CD4-positive, alpha-beta T cell treated with Interleukin-1 beta for 1 hour (primary cell): ENCODE data around the gene CELF2.
A peak's percentile ranks its signal among the peaks of the same experiment; 100 is the strongest.

Experiments used
- DNase-seq, 2 donors: peaks; one replicate each; pipeline ENCODE4 v3.0.0-alpha.2; 2020 to 2022

CELF2 gene

DNA sequence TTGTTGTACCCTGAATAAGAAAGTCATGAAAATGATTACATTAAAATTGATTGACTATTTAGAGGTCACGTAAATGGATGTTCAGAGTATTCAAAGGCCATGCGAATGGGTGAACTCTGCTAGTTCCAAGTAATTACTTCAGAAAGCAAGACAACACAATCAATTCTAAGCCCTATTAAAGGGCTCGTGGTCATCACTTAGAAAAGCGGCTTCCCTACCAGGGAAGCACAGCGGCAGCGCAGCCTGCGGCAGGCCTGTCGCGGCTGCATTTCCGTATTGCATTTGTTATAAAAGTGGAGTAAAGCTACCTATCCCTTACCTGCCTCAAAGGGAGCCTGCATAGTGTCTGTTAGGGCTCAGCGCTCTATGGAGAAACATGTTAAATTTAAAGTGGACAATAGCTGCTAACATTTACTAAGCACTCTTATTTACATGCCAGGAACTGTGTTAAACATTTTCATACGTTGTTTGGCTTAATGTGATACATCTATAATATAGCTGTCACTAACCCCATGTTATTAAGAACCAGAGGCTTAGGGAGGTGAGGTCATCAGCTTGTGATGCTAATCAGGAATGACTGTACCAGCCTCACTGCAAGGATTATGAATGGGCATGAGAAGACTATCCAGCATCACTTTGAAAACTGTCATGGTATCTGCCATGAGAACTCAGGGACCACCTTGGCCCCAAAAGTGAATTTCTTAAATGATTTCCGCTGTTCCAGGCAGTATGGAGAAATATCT is 187.5 kb downstream of the CELF2 start:
- no peak for DNase-seq

DNA sequence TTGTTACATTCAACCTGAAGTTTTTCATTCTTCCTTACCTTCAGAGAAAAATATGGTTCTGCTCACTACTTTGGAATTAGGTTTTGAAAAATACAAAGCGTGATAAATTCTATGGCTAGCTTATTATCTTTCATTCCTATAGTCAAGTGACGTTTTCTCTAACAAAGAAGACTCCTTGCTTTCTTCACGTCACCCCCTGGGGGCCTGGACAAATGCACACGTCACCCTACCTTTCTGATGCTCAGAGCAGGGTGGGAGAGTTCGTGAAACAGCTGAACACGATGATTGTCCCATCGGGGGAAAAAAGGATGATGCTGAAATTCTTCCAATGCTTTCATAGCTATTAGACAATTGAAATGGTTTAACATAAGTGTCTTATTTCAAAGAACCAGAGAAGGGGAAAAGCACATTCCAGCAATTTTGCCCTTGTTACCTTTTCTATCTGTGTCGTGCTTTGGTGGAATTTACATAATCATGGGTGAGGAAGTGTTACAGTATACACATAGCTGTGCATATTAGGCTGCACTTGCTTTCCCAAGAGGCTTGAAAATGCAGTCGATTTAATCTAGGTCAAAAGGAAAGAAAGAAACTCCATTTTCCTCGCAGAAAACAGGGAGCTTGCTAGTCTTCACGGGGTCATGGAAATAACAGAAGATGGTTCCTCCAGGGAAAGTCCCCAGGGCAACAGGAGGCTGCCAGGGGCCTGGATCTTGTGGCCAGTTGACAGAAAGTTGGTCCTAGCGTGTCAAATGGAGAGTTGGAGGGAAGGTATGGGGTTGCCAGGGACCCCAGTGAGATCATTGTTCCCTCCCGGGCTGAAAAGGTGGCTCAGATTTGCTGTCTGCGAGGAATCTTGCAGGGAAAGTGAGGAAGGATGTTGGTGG is 189.2 kb downstream of the CELF2 start:
- no peak for DNase-seq

DNA sequence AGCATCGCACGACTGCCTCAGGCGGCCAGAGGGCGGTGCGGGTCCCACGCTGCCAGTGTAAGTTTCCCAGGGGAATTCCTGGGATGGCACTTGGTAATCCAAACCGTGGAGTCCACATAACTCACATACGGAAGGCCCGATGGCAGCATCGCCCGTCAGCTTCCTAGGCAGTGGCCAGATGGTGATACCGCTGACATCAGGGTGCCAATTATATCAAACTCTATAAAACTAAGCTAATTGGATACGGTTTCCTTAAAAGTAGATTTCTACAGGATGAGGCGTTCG is 189.8 kb downstream of the CELF2 start:
- no peak for DNase-seq

DNA sequence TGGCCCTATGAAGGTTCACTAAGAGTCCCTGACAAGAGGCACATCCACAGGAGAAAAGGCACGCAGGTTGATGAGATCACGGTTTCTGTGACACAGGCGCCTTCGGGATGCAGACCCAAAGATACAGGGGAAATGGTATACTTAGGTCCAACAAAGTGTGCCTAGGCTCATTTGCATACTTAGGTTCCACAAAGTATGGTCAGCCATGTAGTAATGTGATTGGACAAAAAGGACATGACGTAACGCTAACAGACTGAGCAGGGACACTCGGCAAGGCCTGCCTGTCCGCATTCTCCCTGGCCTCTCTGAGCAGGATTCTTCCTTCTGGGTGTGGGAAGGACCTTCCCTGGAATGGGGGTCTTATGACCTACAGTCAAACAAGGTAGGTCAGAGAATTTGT is 190.6 kb downstream of the CELF2 start:
- no peak for DNase-seq

DNA sequence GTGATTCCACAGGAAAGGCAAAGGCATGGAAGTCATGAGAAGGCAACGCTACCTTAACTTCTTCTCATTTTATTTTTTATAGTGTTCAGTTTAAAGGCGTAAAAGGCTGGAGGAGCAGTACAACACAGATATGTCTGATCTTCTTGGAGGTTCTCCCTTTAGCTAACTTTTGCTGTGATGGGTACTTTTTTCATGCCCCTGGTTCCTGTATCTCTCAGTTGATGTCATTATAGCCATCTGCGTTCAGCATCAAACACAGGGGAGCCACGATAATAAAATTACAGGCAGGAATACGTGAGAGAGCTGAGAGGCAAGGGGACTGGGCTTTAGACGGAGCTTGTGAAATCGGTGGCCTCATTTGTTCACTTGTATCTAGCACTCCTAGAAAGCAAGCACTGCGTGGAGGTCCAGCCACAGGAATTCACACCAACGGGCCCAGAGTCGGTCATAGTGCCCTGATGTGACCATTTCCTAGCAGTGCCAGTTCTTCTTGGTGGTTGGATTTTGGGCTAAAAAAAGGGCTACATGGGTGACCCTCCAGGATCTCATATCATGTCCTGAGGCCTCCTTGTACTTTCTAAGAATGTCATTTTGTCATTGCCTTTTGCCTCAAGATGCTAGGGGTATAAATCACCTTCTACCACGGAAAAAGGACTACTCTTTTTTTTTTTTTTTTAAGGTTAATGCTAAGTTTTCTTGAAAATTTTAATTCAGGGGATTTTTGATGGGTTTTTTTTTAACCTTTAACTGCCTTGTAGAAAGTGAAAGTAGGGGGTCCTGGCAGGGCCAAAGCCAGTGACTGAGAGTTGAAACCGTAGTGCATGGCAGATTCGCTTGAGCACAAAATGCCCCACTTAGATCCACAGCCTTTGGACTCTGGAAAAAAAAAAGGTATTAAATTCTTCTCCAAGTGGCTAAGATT is 191.5 kb downstream of the CELF2 start:
- peak in 1 of 2 donors; percentile 45 for DNase-seq

DNA sequence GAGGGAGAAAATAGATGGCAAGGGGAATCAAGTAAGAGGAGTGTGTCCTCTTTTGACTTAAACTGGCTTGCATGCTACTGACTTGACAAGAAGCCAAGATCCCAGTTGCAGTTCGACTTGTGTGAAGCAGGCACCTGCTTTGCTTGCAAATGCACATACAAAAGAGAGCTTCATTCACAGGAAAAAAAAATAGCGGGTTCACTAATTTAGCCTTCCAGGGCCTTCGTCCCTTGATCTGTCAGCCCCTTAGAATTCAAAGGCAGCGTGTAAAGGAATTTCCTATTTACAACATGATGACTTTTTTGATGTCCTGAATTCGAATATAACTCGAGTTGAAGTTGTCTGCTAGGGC is 192.1 kb downstream of the CELF2 start:
- DNase-seq: no peak

DNA sequence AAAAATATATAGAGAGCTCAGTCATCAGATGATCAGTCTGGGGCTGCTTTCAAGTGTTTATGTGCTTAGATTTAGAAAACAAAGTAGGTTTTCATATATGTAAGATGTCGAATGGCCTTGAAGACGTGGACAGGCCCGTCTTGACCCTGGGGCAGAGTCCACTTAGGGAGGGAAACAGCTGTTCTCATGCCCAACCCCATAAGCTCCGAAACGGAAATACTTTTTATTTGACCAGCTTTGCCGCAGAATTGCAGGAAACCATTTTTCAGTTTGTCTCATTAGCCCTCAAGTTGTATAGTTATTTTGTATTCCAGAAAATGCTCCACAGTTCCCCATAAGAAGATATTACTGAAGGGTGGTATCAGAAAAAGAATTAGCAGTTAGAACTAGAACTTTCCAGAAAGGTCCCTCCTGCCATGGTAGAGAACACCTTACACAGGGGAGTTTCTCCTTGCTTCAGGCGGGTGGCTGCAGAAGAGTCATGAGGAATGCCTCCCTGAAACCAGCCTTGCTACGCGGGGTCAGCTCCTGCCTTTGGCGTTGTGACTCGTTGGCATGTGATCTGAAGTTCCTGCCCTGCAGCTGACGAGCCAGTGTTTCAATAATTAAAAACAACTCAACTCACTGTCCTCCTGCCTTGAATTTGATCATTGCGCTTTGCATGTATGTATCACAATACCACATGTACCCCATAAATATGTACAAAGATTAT is 192.7 kb downstream of the CELF2 start:
- DNase-seq: no peak

DNA sequence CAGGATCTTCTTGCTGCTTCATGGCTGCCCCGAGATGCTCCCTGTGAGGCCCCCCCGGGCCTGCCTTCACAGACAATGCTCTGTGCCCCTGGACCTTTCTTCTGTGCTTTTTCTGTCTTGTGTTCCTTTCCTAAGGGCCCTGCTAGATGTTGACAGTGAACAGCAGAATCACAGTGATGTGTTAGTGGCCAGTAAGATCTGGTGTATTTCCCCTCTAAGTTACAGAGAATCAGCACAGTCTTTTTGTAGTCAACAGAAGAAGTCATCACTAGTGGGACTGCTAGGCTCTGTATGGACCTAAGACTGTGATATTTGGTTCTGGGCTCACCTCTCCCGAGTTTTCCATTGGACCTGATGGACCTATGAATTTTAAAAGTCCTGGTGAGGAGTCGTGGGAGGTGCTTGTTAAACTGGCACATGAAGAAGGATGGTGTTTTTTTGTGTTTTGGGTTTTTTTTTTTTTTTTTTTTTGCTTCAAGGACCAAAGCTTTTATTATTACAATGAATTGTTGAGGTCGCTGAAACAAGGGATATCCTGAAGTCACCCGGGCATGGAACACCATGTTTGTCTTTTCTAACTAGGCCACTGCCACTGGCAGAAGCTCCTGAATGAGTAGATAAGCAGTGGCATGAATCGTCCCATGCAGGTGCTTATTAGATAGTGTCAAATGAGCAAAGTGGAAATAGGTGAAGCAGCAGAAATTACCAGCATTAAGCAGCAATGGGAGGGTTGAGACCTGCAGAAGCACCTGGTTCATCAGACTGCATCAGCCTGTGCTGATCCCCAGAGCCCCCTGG is 194.8 kb downstream of the CELF2 start:
- no peak for DNase-seq

DNA sequence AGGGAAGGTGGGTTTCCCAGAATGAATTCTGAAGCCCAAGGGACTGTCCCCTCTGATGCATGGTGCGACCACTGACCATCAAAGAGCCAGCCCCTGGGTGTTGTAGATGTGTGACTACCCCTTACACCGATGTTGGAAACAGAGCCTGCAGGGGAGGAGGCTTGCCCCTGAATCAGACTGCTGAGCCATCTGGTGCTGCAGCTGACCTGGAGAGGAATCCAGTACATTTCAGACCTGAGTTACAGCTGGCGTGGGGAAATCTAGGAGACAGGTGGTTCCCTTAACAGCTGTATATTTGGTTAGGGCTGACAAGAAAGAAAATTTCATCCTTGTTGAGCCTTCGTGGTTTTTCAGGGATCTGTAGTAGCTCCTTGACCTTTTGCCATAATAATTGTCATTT is 195.5 kb downstream of the CELF2 start:
- no peak for DNase-seq

DNA sequence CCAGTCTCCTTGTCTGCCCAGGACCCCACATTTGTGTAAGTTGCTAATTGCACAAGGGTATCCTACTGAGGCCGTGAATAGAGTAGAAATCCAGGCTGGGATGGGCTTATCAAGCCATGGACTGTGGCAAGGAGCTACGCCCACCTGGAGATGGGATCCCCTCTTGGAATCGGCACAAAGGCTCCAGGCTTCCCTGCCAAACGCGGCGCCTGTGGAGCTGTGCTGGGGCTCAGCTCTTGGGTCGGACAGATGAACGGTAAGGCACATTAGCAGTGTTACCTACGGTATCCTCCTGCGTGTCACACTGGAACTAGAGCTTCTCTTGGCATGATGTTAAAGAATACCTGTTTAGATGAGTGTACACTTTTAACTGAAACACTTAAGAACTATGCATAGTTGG is 196.7 kb downstream of the CELF2 start:
- DNase-seq: no peak

DNA sequence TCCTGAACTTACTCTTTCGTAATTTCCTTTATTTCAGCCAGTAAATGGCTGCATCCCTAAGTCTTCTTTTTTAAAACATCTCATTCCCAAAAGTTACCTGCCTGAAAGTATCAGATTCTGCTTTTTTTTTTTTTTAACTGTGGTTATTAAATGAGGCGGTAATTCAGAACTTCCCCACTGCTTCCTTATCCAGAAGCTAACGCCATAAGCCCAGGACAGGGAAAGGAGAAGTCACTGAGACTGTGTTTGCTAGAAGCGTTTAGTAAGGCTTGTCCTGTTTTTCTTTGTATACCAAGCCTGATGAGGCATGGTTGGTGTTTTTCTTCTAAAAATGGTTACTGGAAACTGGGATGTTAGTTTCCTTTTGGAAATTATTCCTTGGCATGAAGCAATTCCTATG is 197.8 kb downstream of the CELF2 start:
- DNase-seq: no peak

DNA sequence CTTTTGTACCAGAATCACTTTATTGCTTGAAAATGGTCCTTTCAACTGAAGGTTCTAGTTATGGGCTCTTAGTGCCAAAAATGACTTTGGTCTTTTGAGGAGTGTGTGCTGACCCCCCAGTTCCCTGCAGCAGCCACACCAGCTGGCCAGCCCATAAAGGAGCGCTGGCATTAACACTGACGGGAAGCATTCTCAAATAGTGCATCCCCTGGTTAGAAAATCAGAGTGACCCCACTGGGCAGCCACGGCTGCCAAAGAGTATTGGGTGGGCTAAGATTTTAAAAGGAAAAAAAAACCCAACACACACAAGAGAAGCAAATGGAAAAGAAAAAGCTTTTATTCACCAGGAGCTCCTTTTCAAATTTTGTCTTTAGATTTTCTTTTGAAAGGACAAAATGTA is 199.8 kb downstream of the CELF2 start:
- no peak for DNase-seq

DNA sequence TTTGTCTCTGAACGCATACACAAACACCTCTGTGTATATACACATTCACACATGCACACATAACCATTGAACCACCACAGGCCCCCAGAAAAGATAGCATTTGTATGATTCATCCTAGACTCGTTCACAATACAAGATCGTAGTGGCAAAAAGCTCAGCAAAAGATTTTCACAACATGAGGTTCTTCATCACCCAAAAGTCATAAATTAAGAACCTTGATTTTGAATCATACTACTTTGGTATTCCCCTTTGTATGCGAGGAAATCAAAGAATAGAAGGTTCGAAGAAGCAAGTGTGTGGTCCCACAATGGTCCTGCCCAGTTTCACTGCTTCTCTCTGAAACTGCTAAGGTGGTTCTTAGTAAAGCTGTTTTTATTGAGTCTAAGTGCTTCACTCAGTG is 200.7 kb downstream of the CELF2 start:
- no peak for DNase-seq

DNA sequence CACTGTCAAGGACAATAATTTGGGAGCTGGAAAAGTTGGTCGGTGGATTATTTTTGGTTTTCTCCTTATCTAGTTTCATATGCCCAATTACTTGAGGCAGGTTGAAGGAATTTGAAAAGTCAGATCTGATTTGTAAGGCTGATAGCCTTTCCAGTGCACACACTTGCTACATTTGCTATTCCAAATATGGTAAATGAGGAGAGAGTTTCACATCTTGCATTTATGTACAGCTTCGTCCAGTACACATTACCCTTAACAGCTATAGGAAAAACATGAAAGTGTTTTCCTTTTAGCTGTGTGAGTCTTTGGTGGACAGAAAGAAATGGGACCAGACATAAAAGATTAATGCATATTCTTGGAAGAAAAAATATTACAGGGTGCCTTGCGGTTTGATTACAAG is 201.8 kb downstream of the CELF2 start:
- no peak for DNase-seq

DNA sequence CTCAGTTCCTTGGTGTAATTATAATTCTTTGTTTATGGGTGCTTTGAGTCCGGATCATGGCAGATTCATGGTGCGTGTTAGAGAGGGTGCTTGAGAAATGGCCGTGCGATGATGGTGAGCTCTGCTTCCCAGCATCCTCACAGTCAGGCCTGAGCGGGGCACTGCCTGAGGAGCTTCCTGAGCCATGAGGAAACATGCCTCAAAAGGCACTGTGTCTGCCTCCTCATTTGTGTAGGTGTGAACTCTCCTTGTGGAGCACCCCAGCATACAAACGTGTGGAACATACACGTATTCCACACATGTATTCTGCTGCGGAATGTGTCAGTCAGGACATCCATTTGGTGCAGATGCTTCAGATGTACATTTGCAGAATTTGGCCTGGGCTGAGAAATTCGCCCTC is 205.4 kb downstream of the CELF2 start:
- DNase-seq: no peak

DNA sequence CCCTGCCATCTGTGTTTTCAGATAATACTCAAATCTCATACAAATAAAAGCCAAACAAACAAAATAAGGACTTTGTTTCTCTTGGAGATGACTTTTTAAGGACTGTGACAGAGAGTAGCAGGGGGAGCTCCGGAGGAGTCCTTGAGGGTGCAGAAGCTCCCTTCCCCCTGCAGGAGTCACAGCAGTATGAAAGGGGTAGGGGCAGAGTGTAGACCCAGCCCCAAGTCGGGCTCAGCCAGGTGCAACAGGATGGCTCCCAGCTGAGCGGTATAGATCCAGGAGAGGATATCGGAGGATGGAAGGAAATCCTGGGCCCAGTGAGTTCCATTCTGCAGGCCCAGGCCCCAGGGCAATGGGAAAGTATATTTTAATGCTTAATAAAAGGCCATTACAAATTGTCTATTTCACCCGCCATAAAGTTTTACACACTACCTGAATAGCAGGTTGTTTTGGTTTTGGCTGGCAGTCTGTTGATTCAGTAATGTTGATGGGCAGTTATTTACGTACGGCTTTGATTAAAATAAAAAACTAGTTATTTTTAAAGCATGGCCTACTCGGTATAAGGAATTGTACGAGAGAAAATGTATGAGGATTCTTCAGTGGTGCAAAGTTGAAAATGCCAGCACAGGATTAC is 206.0 kb downstream of the CELF2 start:
- no peak for DNase-seq

DNA sequence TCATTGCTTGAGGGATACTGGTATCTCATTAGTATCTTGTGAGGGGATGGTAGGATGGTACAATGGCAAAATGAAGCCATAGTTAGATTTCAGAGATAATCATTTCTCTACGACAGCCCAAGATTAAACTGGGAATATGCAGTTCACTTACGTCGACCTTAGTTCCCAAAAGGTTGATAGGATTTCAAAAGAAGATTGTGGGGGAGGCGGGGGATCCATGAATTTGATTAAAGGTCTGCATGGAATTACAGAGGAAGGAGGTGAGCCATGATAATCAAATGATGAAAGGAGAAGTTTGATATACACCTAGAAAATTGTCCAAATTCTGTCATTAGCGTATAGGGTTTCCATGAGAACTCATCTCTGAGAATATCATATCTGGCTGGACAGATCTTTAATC is 206.6 kb downstream of the CELF2 start:
- DNase-seq: no peak

DNA sequence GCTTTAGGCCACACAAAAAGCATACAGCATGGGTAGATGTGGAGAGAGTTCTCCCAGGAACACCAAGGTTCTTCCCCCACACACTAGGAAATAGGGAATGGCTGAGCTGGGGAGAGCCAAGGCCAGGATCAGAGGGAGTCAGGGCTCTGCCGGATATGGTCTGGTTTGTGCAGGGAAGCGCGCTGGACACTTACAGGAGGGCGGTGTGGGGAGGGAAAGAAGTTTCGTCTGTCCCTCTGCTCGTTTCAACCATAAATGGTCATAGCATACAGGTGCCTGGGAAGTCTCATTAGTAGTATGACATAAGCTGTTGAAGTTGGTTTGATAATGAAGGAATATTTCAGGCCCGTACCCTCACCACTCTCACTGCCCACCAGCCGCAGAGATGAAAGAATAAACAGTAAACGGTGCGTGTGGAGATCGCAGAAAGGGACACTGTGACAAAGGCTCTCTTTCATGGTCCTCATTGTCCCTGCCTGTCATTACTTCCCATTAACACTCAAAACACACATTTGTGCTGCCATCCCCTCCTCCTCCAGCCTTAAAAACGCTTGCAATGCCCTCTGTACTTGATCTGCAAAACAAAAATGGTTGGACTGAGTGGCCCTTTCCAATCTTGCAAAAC is 207.2 kb downstream of the CELF2 start:
- no peak for DNase-seq

DNA sequence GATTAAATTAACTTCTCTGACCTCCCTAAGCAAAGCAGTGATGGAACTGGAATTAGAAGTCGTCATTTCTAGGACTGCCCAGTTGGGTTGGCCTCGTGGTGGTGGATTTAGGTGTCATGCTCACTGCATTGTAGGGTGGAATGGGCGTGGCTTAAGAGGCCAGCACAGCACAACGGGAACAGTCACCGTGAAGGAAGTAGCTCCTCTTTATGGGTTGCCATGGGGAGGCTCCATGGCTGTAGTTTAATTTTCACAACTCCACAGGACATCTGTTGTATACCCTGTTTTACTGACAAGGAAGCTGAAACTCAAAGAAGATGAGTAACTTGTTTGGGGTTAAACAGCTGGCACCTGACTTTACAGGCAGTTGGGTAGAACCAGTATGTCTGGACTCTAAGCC is 208.3 kb downstream of the CELF2 start:
- DNase-seq: peak; percentile 64 to 74

DNA sequence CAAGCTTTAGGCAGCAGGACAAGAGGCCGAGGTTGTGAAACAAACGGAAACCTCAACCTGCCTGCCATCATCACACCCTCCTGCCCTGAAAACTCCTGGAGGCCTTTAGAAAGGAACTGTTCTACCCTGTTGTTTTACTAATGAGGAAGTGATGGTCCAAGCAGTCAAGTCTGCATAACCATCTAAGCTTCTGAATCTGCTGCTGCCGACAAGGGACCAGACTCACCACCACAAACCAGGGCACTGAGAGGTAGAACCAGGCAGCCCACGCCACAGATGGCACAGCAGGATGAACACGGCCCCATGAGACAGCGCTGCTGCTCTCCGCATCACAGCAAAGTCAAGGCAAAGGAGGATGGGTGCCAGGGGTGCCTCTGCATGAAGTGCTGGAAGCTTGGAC is 209.4 kb downstream of the CELF2 start:
- peak in 1 of 2 donors; percentile 38 for DNase-seq

DNA sequence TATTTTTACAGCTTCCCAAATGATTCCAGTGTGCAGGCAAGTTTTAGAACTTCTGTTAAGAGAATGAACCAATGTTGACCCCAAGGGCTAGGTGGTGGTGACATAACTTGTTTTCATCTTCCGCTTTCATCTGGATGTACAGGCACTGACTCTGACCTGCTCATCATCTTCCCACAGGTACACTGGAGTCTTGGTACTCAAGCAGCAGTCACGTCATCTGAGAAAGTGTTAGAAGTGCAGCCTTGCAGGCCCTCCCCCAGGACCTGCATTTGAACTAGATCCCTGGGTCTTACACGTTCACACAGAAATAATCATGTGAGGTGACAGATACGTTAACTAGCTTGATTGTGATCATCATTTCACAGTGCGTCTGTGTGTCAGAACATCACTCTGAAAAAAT is 212.2 kb downstream of the CELF2 start:
- no peak for DNase-seq
